Neural cell (in vitro differentiated cells): ENCODE data around the gene ARHGEF10L.

Experiments used
- CTCF ChIP-seq: fragments of 450-650 bp; IDR thresholded peaks from 2 replicates; pipeline ENCODE4 v1.5.1; 2014; ENCODE audit warnings: antibody characterized with exemption, mild to moderate bottlenecking, moderate library complexity; ENCODE audit not compliant: poor library complexity, severe bottlenecking
- EZH2 ChIP-seq: fragments of 200-600, 300-800 bp; shearing (Covaris generic), sonication (generic); IDR thresholded peaks from 2 replicates; pipeline ENCODE4 v1.6.1; 2014; ENCODE audit warnings: antibody characterized with exemption, low read length, borderline replicate concordance, mild to moderate bottlenecking; ENCODE audit not compliant: insufficient read depth, poor library complexity, severe bottlenecking
- MXI1 ChIP-seq: fragments of 450-650 bp; conservative IDR thresholded peaks from 2 replicates; pipeline ENCODE4 v1.6.1; 2014; ENCODE audit warnings: antibody characterized with exemption, mild to moderate bottlenecking; ENCODE audit not compliant: poor library complexity, severe bottlenecking
- POLR2AphosphoS5 ChIP-seq: IDR thresholded peaks from 2 replicates; pipeline ENCODE4 v1.6.1; 2012
- REST ChIP-seq: IDR thresholded peaks from 2 replicates; pipeline ENCODE4 v1.6.1; 2012; ENCODE audit warnings: borderline replicate concordance
- TAF1 ChIP-seq: IDR thresholded peaks from 2 replicates; pipeline ENCODE4 v1.6.1; 2012; ENCODE audit warnings: low read depth

- TF ChIP-seq REST, result no peak
- no peak for TF ChIP-seq CTCF
- TF ChIP-seq EZH2, result no peak
- TF ChIP-seq TAF1, result no peak
- no peak for TF ChIP-seq POLR2AphosphoS5
- no peak for TF ChIP-seq MXI1
These were observed 24.2 kb downstream of the ARHGEF10L start for GRCh38 chr1:17563494-17564281.
